Muscle of back (tissue), 11 donors: ENCODE data around the gene FHL1. TPM values are rescaled to one million over a fixed set of nuclear protein-coding genes. Genes with fewer than 3 reads are reported as not detected.
"Not testable (repeated sequence)": the region's sequence is repeated elsewhere in the genome, so short reads cannot be mapped to it uniquely, and the experiment has no call there.

Experiments used
- DNase-seq, 3 donors: peaks; one replicate each; pipeline versions ENCODE4 v3.0.0 to v3.0.0-alpha.2; 2013
- polyA plus RNA-seq, 10 donors: library from polyadenylated mRNA; unstranded; fragments of 120-200 nt; gene quantifications; one replicate each; pipeline ENCODE4 v1.2.1, GENCODE V29; 2013; ENCODE audit not compliant: insufficient read length in 10 of 10

Gene FHL1
- polyA plus RNA-seq, 10 donors, result 815 to 2,378 (median 1,734) TPM

GRCh38 chrX:136138939-136139338, 8.4 kb upstream of the FHL1 start:
- DNase-seq, result no peak

GRCh38 chrX:136141569-136141968, 5.8 kb upstream of the FHL1 start:
- no peak for DNase-seq

DNA sequence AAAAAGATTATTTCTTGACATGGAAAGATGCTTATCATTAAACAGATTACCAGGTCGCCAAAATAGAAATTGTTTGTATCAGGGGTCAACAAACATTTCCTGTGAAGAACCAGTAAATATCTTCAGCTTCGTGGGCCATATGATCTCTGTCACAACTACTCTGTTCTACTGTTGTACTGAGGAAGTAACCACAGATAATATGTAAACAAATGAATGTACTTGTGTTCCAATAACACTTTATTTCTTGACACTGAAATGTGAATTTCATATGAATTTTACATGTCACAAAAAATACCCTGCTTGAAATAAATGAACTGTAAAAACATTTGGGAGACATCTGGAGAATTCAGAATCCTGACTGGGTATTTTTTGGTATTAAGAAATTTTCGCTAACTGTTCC, 4.7 kb upstream of the FHL1 start:
- DNase-seq, result no peak

DNA sequence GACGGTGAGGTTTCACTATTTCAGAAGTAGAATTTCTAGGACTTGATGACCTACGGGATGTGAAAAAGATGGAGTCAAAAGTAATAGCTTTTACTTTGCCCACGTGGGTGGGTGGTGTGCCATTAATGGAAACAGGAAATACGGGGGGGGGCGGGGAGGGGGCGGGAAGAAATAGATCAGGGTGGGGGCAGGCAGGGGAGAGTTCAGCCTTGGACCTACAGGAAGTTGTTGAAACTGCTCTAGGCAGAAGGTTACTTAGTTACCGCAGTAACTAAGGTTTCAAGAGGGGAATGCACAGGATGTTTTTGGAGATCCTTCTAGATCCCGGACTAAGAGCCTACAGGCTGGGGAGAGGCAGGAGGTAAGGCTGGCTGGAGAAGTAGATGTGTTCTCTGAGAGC, 3.6 kb upstream of the FHL1 start:
- DNase-seq, result no peak

GRCh38 chrX:136146614-136147314, 569 bp upstream of the FHL1 start:
- peak in 2 of 3 donors; percentile 14 to 69 for DNase-seq

DNA sequence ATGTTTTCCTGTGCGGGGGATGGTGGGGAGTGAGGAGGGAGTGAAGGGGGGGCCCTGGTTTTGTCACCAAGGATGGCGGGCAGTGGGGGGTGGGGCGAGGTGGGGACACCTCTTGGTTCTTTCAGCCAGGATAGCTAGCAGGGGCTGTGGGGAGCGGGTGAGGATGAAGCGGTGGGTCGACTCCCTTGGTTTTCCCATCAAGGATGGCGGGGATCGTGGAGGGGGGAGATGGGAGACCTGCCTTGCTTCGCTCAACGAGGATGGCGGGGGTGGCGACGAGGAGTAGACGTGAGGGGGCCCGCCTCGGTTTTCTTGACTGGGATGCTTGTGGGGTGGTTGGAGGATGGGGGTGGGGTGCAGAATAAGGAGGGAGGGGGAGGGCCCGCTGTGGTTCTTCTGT, 643 bp downstream of the FHL1 start:
- DNase-seq, result no peak

DNA sequence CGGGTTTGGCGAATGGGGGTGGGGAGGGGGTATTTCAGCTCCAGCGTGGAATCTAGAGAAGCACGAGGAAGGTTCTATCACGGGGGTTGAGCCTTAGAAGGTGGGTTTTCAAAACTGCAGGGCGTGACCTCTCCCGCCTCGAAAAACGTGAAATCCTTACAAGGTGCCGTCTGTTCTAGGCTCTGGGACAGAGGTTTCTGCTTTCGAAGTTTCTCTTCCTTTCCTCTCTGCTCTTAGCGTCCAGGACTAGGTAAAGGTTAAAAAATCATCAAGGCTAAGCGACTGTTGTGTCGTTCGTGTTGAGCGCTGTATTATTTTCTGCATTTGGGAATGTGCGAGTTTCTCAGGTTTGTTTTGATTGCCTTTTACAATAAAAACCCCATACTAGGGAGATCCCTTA, 1.1 kb downstream of the FHL1 start:
- DNase-seq, result peak in 1 of 3 donors; percentile 43

DNA sequence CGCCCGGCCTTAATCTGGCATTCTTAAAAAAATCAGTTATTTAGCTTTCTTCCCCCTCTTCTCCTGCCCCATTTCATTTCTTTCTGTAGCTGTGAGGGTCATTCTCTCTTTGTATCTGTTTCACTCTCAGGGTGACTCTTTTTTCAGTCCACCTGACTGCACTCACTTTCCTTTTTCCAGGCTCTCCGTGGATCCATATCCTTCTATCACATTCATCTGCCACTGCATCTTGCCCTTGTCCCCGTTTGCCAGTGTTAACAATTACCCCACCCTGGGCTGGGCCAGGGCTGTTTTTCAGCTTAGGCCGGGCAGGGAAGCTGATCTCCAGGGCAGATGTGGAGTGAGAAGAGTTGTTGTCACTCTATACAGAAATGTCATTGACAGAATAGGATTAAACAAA, 7.7 kb downstream of the FHL1 start:
- DNase-seq, result no peak

DNA sequence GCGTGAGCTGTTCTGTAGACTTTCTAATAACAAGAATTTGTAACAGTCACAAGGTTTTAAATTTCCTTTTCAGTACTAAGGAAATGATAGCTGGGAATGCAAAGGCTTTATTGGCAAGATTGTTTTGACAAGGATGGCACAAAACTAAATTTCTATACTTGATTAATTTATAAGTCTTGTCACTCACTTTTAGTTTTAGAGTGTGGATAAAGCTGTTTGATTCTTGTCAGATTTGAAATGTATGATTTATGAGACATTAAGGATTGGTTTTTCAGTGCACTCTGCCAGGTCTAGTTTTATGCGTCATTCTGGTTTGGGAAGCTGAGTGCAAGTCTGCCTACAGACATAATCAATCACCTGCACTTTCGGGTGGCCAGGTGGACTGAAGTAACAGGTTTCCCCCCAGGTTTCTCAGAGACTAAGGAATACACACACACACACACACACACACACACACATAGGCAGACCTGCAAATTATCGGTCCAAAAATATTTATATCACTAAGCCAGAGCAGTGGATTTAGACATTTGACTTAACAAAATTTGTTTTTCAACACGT, 9.3 kb downstream of the FHL1 start:
- DNase-seq, result no peak

- DNase-seq, result no peak
Measured at GRCh38 chrX:136157187-136157586, 9.9 kb downstream of the FHL1 start.

- DNase-seq, result no peak
Measured at GRCh38 chrX:136158685-136159084, 11.4 kb downstream of the FHL1 start.

DNA sequence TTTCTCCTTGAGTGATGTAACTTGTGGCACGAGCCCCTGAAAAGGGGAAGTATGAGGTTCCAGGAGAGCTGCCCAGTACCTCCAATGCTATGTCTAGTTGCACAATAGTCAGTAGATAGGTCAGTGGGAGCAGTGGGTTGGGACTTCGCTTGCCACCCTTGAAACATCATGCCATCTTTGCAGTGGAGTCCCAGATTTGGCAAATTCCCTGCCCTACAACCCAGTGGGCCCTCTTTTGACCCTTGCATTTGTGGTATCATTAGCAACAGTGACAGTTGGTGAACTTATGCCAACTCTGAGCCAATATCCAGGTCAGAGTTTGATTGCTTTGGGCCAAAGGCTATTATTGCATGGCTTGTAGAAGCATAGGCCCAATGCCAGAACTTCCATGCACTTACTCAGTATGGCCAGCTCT, 12.3 kb downstream of the FHL1 start:
- DNase-seq, result no peak

DNA sequence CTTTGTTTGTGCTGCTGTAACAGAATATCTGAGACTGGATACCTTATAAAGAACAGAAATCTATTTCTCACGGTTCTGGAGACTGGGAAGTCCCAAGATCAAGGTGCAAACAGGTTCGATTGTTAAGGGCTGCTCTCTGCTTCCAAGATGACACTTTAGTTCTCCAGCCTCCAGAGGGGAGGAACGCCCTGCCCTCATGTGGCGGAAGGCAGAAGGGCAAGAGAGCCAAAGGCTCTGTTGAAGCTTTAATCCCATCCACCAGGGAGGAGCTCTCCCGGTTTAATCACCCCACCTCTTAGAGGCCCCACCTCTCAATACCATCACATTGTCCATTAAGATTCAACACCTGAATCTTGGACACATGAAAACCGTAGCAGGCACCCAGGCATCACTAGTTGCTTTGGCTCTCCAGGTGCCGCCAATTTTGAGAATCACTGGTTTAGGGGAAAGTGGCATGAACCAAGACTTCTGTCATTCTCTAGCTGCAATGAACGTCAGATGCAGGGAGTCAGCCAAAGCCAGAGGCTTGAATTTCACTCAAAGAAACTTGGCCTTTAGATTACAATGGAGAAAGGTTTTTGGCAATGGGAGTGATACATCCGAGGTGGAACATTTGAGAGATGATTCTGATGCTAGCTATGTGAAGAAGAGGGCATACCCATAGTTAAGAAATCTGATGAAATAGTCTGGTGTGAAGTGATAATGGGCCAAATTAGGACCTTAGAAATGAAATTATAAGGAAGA, 15.7 kb downstream of the FHL1 start:
- DNase-seq, result peak in 1 of 3 donors; percentile 36

DNA sequence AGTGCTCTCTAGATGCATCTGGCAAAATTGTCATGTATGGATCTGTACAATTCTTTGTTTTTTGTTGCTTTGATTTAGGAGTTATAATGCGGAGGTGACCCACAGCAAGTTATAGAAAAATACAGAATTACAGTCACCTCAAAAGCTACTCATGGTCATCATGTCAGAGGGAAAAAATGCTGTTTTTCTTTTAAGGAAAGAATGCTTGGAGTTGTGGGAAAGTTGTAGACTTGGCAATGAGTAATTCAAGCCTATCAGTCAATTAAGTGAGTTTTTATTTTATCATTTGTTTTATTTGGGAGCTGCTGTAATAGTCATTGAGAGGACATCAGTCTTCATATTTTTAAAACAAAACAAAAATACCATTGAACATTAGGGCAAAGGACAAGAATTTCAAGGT, 16.4 kb downstream of the FHL1 start:
- DNase-seq, result no peak

DNA sequence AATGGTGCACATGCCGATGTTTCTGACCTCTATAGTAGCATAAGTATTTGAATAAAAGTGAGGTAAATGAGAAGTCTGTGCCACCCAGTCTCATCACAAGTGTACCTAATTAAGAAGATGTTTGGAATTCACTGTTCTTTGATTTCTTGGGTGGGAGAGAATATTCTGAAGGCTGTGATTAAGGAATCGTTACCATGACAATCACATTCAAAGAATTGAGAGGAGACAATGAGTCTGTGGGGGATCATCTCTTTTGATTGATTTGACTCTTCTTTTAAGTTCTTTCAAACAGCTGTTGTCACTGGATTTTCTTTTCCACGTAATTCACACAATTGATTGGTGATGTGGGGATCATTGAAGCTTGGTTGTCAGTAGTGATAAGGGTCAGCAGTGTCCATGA, 18.1 kb downstream of the FHL1 start:
- DNase-seq, result no peak

DNA sequence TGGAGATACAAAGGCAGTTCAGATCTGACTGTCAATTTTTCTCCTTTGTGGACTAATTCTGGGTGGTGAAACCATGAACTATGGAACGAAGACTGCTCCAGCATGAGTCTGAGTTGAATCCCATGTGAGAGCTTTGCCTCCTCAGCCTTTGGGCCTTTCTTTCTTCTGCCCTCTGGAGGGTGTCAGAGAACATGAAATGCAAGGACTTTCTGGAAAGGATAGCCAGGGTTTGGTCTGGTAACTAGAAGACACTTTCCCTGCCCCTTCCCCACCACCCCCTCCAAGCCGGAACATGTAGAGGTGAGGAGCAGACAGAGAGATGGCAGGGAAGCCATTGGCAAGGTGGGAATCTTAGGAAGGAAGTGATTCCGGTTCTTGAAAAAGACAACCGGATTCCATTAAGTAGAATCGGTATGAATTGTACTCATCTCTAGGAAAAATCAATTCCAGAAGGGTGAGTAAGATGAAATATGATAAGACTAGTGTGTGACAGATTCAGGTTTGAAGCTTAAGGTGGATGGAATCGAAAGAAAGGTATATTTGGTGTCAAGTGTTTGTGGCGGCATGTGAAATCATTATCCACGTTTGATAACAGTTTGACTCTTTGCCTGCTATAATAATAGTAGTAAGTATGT, 19.0 kb downstream of the FHL1 start:
- DNase-seq, result no peak

DNA sequence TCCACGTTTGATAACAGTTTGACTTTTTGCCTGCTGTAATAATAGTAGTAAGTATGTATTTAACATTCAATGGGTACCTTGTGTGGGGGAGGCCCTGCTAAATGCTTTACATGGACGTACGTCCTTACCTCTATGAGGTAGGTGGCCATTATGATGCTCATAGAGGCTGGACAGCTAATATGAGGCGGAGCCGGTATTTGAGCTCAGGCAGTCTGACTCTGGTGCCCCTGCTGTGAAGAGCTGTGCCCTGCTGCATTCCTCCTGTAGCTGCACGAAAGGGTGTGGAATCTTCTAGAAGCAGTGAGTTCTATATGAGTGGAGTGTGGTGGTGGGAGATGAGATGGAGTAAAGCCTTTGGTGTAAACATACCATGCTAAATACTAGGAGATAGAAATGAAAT, 20.7 kb downstream of the FHL1 start:
- DNase-seq, result not testable (repeated sequence)

DNA sequence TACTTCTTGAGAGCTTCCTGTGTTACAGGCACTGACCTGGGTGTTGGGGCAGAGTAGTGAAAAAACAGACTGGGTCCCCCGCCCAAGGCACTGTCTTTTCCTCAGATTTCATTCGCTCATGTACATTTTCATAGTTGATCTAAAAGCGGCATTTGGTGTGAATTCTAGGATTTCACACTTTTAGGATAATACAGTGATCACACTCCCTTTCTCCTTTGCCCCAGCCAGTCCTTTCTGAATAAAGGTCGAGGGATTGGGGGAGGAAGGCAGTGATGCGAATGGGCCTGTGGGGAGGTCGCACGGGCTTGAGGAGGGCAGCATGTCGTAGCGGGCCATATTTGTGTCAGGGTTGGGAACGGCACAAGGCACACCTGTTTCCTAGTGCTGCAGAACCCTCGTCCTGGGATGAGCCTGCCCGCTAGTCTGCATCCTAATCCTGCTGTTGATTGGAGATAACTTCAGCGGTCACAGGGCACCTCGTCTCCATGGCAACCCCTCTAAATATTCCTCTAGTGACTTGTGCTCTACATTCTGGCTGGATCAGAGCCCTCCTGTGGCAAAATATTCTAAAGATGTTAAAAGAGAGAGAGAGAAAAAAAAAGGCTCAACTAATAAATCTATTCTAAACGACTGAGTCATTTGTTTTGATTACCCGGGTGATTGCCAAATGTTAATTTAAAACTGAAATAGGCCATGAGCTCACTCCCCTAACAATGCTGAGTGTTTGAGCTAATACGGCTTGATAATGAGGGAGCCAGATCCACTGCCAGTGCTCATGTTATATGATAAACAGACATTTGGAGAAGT, 21.8 kb downstream of the FHL1 start:
- DNase-seq, result peak; percentile 64 to 87 (median 81)

GRCh38 chrX:136170139-136170800, 22.9 kb downstream of the FHL1 start:
- no peak for DNase-seq

DNA sequence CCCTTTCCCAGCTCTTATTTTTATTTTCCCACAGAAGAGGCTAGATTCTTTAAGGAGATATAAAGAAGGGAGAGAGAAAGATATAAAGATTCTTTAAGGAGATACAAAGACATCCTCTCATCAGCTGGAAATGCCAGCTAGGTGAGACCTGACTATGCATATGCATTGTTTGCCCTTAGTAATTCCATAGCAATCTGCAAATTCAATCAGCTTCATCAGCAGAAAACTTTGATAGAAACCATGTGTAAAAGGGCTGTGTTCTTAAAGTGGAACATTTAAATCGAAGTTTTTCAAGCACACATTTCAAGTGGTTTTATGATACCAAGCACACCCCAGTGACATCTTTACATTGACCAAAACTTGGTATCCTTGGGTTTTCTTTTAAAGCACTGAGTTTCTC, 24.1 kb downstream of the FHL1 start:
- DNase-seq, result no peak

DNA sequence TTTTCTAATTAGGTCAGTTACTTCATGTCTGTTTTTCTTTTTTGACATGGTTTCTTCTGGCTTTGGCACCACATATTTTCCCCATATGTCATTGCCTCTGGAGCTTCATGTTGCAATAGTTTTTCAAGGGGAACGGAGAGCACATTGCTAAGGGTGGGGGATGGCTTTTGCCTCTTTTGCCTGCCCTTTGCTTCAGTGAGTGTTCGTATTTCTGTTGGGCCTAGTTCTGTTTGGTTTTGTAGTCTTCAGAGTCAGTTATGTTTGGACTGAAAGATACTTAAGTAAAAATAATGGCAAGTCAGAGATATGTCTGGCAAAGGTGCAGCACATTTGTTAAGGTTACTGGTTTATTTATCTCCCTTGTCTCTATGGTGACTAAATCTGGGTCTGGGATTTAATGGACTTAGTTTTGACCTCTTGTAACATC, 29.1 kb downstream of the FHL1 start:
- DNase-seq, result peak; percentile 55 to 79 (median 78)
